ENCODE data around the gene EYA2.
"Not testable (repeated sequence)": the region's sequence is repeated elsewhere in the genome, so short reads cannot be mapped to it uniquely, and the experiment has no call there.

Gene EYA2

DNA sequence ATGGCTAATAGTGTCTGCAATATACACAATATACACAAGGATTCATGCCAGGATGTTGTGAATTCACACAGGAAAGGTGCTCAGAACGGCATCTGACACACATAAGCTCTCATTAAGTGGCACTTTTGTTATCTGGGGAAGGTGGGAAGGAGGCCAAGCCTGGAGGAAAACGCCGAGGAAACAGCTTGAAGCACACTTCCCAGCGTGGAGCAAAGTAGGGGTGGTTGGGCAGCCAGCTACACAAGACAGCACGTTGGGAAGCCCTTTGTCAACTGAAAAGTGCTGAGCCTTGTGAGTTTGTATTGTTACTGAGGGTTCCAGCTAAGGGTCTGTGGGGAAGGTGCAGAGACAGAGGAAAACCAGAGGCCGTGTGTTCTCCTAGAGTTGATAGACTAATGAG is 280.9 kb downstream of the EYA2 start:
- DNase-seq (ENCODE audit: low spot score) = no peak

DNA sequence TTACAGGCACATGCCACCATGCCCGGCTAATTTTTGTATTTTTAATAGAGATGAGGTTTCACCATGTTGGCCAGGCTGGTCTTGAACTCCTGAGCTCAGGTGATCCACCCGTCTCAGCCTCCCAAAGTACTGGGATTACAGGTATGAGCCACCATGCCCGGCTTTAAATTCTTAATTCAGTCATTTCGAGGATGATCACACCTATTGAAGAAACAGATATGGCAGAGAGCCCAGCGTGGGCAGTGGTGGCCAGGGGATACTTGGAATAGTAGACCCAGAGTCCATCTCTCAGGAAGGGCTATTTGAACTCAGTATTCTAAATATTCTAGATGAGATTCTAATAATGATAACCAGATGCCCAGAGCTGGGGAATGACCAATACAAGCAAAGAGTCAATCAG is 281.6 kb downstream of the EYA2 start:
- not testable (repeated sequence) for DNase-seq (ENCODE audit: low spot score)

DNA sequence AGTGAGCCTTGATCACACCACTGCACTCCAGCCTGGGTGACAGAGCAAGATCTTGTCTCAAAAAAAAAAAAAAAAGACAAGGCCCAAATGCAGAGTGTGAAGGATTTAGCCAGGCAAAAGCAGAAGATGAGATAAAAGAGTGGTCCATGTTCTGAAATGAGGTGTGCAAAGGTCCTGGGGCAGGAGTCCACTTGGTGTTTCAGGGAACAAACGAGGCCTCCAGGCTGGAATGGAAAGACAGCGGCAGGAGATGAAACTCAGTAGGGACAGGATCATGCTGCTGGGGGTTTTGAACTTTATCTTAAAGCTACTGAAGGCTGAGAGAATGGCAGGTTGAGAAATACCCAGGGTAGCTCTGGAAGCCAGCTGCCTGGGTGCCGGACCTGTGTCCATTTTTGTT is 283.6 kb downstream of the EYA2 start:
- DNase-seq (ENCODE audit: low spot score) = no peak

DNA sequence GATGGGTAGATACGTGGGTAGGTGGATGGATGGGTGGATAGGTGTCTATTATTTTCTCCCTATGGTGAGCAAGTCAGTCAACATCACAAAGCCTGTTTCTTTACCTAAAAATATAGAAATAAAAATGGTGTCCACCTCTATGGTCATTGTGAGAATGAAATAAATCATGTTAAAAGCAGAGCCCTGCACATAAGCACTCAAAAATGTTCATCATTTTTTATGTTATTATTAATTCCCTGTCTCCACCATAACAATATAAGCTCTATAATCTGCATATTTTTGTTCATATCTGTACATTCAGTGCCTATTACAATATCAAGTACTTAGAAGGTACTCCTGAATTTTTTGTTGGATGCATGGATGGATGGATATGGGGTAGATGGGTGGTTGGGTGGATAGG is 284.2 kb downstream of the EYA2 start:
- no peak for DNase-seq (ENCODE audit: low spot score)

DNA sequence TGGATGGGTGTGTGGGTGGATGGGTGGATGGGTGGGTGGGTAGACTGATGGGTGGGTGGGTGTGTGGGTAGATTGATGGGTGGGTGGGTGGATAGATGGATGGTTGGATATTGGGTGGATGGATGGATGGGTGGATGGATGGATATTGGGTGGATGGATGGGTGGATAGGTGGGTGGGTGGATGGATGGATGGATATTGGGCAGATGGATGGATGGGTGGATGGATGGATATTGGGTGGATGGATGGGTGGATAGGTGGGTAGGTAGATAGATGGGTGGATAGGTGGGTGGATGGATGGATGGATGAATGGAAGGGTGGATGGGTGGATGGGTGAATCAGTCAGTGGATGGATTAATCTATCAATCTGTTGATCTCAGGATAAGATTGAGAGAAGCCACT is 284.6 kb downstream of the EYA2 start:
- DNase-seq (ENCODE audit: low spot score) = no peak

DNA sequence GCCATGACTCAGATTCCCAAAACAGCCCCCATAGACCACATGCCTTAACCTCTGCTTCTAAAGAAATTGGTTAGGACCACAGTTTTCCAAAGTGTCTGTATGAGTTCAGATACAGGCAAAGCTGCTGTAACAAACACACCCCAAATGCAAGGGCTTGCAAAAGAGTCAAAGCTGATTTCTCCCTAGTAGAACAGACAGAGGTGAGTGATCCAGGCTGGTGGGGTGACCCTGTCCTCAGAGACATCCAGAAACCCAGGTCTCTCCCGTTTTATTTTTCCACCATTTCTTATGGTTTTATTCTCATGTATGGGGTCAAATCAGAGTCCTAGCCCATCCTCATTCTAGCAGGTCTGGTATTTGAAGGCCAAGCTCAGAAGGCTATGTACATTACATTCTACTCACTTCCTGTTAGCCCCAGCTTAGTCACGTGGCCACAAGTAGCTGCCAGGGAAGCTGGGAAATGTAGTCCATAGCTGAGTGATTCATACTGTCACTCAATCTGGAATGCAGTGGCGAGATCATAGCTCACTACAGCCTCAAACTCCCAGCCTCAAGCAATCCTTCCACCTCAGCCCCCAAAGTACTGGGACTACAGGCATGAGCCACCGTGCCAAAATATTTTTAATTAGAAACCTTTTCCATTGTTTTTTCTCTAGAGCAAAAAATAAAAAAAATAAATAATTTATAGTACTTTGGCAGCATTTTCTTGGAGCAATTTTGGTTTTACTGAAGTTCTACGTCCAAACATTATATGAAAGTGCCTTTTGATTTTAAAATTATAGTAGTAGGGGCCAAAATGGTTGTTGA is 286.6 kb downstream of the EYA2 start:
- peak; percentile 95 for DNase-seq (ENCODE audit: low spot score)

DNA sequence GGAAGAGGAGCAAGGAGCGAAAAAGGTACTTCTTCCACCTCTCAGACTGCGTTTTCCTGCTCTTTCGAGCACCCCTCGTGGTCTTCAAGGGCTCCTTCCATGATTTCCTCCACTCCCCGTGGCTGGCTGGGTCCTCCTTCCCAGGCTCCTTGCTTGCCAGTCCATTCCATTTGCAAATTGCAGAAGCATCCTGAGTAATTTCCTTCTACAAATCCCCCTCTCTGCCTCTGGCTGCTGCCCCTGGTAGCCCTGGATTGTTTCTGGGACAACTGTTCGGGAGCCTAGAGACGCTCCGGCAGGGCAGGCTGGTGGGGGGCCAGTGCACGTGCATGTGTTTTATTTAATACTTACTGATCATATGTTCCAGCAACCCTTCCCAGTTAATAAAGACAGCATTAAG is 288.7 kb downstream of the EYA2 start:
- DNase-seq (ENCODE audit: low spot score) = no peak

DNA sequence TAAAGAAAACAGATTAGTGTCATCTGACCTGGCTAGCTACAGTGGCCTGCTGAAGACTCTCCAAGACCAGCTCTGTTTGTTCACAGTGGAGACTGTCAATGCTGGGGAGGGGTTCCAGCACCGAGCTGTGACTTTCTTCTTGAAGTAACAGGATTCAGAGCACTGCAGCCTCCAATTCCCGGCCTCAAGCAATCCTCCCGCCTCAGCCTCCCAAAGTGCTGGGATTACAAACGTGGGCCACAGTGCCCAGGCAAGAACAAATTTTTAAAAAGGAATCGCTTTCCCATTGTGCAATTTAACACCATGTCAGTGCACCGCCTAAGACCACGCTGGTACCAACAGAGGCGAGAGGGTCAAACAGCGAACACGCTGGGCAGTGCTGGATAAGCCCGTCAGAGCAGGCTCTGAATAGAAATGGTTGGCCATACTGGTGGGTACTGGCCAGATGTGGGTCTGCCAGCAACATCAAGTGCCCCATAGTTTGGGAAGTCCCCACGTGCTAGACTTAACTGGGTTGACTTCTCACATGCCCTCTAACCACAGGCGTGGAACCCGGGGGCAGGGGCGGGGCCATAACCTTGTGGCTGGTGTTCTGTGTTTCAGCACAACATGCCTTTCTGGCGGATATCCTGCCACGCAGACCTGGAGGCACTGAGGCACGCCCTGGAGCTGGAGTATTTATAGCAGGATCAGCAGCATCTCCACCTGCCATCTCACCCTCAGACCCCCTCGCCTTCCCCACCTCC is 293.0 kb downstream of the EYA2 start:
- no peak for DNase-seq (ENCODE audit: low spot score)

DNA sequence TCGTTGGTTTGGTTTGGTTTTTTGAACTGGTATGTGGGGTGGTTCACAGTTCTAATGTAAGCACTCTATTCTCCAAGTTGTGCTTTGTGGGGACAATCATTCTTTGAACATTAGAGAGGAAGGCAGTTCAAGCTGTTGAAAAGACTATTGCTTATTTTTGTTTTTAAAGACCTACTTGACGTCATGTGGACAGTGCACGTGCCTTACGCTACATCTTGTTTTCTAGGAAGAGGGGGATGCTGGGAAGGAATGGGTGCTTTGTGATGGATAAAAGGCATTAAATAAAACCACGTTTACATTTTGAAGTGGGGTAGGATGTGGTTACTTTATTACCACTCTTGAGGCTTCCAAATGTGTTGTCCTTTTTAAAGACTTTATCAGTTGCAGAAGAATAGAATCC is 293.9 kb downstream of the EYA2 start:
- no peak for DNase-seq (ENCODE audit: low spot score)

DNA sequence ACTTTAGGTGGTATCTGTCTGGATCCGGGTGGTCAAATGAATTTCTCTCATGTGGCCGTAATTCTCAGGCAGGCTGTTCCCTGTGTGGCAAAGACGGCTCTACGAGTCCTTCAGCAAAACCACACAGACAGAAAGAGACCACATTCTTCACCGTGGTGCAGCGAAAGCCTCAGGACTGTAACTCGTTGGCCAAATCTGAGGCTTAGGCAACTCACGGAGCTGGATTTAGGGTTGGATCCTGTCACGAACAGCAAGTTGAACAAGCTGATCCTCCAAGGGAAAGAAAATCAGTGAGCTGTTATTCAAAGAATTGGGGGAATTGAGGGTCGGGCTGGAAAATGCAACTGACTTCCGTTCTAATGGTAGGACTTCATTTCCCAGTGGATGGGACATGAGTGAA is 294.4 kb downstream of the EYA2 start:
- no peak for DNase-seq (ENCODE audit: low spot score)

DNA sequence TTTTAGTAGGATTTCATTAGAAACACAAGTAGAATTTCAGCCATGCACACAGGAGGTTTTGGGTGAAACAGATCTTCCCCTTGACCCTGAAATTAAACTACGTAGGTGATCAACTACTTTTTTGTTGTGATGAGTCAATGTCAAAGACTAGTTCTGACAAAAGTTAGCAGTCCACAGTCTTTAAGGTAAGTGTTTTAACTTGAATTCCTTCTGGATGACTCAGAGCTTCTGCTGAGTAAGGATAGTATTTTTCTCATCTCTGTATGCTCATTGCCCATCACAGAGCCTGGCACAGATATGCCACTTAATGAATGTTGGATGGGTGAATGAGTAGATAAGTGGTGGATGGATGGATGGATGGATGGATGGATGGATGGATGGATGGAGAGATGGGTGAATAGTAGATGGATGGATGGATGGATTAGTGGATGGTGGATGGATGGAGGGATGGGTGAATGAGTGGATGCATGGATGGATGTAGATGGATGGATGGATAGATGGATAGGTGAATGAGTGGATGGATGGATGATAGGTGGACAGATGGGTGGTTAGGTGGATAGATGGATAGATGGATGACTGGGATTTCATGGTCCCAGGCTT is 296.5 kb downstream of the EYA2 start:
- peak; percentile 31 for DNase-seq (ENCODE audit: low spot score)

DNA sequence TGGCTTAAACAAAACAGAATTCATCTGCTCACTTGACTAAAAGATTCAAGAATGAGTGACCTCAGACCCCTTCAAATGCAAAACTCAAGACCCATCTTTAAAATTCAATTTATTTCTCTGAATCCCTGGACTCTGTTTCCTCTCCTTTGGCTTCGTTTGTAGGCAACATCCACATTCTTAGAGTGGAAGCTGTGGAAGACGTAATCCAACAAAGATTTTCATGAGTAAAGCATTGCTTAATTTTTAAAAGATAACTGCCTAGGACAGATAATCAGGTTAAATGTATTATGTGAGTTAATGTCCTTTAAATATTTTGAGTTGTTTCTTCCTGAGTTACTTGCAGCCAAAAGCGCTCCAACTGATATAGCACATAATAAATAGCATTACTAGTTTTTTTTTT is 297.3 kb downstream of the EYA2 start:
- DNase-seq (ENCODE audit: low spot score) = no peak

DNA sequence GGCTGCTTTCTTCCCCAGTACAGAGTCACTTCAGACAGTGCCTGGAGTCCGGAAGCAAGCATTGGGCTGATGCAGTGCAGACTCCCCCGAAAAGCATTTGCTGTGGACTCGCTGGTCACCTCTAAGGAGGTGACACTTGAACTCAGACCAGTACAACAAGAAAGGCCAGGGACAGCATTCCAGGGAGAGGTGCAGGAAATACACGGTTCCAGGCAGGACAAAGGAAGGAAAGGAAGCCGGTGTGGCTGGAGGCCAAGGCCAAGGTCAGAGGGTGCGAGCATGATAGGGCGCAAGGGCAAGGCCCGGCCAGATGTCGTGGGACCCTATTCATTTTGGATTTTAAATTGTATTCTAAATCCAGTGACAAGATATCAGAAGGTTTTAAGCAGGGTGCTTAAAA is 300.9 kb downstream of the EYA2 start:
- DNase-seq (ENCODE audit: low spot score) = no peak

DNA sequence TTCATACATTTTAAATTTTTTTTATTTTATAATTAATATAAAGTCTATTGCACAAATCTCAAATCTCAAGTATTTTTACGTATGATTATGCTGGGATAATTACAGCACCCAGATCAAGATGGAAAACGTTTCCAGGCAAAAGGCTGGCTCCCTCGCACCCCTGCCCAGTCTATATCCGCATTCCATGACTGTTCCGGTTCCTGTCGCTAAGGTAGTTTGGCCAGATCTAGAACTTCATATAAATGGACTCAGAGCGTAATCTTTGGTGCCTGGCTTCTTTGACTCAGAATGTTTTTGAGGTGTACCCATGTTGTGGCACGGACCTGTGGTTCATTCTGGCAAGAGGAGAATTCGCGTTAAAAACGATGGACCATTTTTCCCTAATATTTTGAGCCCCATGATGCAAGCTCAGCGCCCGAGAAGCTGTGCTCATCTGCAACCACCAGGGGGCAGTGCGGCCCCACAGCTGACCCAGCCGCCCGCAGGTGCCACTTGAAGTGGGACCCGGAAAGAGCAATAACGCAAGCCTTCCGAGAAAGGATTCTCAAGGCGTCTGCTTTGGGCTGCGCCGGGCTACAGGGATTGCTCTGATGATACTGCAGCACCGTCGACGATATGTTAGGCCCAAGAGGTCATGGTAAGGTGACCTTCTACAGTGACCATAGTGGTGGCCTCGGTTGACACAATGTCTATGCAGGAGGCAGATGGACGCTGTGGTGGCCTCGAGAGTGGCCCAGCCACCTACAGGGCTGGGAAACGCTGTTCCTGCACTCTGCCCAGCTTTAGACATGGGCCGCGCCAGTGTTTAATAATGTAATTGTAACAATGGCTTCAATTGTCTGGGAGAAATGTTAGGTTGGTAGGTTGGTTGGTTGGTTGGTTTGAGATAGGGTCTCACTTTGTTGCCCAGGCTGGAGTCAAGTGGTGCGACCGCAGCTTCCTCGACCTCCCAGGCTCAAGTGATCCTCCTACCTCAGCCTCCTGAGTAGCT is 301.7 kb downstream of the EYA2 start:
- peak; percentile 70 for DNase-seq (ENCODE audit: low spot score)

DNA sequence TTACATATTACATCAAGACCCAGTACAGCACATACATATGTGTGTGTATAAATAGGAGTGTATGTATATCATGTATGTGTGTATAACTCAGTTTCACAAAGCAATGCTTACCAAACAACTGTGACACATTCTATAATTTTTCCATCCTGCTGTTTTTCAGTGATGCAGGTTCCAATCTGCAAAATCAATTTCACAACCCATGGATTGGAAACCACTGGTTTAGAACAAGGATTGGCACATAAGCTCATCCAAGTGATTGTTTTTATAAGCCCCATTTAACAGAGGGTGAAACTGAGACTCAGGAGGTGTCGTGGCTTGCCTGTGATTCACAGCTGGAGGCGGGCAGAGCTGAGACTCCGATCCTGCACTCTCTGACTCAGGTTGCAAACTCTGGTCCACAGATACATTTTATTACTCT is 303.6 kb downstream of the EYA2 start:
- DNase-seq (ENCODE audit: low spot score) = peak; percentile 52

DNA sequence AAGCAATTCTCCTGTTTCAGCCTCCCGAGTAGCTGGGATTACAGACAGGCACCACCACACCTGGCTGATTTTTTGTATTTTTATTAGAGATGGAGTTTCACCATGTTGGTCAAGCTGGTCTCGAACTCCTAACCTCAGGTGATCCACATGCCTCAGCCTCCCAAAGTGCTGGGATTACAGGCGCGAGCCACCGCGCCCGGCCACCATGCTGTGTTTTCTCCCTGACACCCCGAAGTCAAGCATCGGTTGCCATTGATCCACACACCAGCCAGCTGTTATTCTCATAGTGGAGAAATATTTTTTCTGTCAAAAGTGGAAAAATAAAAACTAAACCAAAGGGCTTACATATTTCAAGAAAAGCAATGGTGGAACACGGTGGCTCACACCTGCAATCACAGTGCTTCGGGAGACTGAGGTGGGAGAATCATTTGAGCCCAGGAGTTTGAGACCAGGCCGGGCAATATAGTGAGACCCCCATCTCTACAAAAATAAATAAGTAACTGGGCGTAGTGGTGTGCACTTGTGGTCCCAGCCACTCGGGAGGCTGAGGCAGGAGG is 304.4 kb downstream of the EYA2 start:
- no peak for DNase-seq (ENCODE audit: low spot score)

DNA sequence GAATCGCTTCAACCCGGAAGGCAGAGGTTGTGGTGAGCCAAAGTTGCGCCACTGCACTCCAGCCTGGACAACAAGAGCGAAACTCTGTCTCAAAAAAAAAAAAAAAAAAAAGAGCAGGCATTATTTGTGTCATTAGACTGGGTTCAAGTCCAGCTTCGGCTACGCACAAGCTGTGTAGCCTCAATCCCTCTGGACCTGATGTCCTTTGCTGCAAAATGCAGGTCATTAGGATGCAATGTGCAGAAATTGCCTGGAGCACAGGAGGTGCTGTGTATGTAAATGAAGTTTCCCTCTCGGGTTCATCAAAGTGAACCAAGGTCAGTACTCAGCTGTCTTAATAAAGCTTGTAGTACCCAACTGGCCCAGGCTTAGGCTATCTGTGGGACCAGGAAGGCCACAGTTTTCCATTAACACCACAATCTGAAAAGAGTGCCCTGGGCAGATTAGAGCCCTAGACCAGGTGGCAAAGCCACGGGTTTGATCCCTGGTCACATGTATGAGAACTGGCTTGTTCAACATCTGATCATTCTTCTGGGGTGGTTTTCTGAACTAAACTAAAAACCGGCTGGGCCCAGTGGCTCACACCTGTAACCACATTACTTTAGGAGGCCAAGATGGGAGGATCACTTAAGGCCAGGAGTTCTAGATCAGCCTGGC is 306.6 kb downstream of the EYA2 start:
- no peak for DNase-seq (ENCODE audit: low spot score)

DNA sequence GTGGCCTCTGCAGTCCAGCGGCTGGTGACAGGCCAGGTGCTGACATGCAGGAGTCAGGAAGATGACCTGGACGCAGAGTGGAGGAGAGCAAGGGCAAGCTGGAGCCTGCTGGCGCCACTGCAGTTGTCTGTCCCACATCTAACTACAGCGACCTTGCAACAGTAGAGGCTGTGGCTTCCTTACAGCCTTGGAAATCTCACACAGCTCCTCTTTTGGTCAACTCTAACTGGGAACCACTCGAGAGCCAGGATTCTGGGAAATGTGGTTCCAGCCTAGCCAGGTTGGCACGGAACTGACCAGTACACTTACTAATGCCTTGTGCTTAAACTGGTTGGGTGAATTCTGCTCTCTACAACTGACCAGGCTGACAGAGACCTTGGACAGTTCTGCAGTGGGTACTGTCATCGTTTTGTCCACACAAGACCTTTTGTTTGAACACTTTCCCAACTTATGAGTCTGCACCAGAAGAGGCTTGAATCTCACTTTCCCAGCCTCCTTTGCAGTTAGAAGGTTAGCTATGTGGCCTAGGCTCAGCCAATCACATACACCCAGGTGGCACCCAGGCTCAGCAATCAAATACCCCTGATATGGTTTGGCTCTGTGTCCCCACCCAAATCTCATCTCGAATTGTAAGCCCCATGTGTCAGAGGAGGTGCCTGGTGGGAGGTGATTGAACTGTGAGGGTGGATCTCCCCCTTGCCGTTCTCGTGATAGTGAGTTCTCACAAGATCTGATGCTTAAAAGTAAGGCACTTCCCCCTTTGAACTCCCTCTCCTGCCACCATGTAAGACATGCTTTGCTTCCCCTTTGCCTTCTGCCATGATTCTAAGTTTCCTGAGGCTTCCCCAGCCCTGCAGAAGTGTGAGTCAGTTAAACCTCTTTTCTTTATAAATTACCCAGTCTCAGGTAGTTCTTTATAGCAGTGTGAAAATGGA is 308.4 kb downstream of the EYA2 start:
- DNase-seq (ENCODE audit: low spot score) = no peak

DNA sequence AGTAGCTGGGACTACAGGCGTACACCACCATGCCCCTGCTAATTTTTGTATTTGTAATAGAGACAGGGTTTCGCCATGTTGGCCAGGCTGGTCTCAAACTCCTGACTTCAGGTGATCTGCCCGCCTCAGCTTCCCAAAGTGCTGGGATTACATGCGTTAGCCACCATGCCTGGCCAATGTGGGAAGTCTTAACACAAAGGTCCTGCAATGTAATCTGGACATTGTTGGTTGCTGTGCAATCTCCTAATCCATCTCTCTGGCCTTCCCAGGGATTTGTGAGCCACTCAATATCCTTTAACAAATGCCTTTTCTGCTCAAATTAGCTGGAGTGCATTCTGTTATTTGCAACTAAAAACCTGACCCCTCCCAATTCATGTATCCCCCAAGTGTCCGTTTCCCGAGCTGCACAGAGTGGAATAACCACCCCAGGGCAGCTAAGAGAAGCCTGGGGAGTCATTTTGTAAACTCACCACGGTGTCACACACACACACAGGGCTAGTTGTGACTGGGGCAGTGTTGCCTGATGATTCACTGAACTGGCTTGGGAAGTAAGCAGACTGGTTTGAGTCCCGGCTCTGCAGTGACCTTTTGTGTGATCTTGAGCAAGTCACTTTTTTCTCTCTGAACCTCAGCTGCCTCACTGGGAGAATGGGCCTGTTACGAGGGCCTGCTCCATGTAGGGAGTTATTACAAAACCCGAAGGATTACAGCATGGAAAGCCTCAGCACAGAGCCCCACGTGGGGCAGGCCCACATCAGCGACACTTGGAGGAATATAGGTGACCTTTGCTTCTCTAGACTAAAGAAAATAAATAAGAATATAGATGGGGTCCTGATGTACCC is 309.6 kb downstream of the EYA2 start:
- DNase-seq (ENCODE audit: low spot score) = peak; percentile 85

All from RKO (cell line).